SK-N-MC (cell line): ENCODE measurements around the gene MACC1.

Experiments
- DNase-seq: peaks from one replicate; pipeline ENCODE4 v3.0.0-alpha.2; 2011; ENCODE audit warnings: low read depth, low spot score
- H3K27ac ChIP-seq: fragments of 200-600 bp; sonication (generic); 2 replicates; pipeline ENCODE4 v1.5.1; 2016; ENCODE audit warnings: mixed run types
- H3K36me3 ChIP-seq: fragments of 200-600 bp; sonication (generic); 2 replicates; pipeline ENCODE4 v1.6.1; 2017; ENCODE audit warnings: antibody characterized with exemption, low read length, mixed read lengths; ENCODE audit not compliant: insufficient read depth
- H3K4me3 ChIP-seq: fragments of 200-600 bp; sonication (generic); 2 replicates; pipeline ENCODE4 v1.5.1; 2016
- H3K9ac ChIP-seq: fragments of 200-600 bp; sonication (generic); 2 replicates; pipeline ENCODE4 v1.8.0; 2017; ENCODE audit warnings: mixed run types, mixed read lengths; ENCODE audit not compliant: insufficient read length
- H3K9me3 ChIP-seq: fragments of 200-600 bp; sonication (generic); 2 replicates; pipeline ENCODE4 v1.6.1; 2017; ENCODE audit warnings: low read depth, mild to moderate bottlenecking, antibody characterized with exemption, low read length, moderate library complexity, mixed read lengths
- EZH2 ChIP-seq: fragments of 200-600 bp; sonication (generic); IDR thresholded peaks from one replicate; pipeline ENCODE4 v1.6.1; 2017; ENCODE audit warnings: antibody characterized with exemption
- FOXP2 ChIP-seq: optimal IDR thresholded peaks from 2 replicates; pipeline ENCODE3; 2011; ENCODE audit warnings: mild to moderate bottlenecking, moderate library complexity; ENCODE audit not compliant: insufficient read depth; ENCODE audit errors: extremely low read length, control extremely low read depth
- POLR2AphosphoS5 ChIP-seq: IDR thresholded peaks from 2 replicates; pipeline ENCODE4 v1.6.1; 2012; ENCODE audit warnings: mild to moderate bottlenecking, low read depth, low read length, borderline replicate concordance

Gene MACC1

DNA sequence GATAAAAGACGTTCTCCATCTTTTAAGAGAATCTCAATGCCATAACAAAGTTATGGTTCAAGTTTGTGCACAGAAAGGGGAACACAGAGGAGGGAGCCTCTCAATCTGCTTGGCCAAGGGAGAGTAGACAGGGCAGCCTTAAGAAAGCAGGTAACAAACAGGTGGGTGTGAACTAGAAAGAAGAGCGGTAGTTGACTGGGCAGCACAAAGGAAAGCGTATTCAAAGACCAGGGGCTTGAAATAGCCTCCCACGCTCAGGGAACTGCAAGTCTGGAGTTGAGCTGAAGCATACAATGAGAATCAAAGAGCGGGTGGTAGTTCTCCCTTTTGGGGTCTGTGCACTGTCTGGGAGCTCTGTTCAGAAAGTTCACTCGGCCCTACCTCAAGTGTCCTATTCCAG lies 18.9 kb upstream of the MACC1 start:
- H3K4me3 ChIP-seq = no peak overlapping the region
- H3K36me3 ChIP-seq = no peaks in the 10 kb centered on the region
- no peak overlapping the region for H3K9ac ChIP-seq
- H3K27ac ChIP-seq = no peak overlapping the region
- DNase-seq = no peak
- TF ChIP-seq FOXP2 = no peak
- no peak for TF ChIP-seq POLR2AphosphoS5
- no peak for TF ChIP-seq EZH2
- no peaks in the 10 kb centered on the region for H3K9me3 ChIP-seq

DNA sequence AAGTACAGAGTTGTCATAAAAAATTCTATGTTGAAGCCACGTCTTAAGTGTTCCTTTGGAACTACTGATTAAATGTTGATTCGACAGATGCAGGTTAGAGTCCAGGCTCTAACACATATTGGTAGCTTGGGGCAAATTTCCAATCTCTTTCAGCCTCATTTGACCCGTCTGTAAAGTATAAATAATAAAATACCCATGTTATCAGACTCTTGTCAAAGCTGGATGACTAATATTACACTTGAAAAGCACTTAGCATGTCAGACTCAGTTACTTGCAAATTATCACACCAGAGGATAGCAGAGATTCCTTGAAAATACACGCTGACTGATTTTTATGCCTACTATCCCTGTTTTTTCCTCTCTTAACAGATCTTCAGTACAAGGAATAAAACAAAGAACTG lies 18.1 kb upstream of the MACC1 start:
- no peaks in the 10 kb centered on the region for H3K9me3 ChIP-seq
- no peak overlapping the region for H3K4me3 ChIP-seq
- no peak for TF ChIP-seq EZH2
- no peaks in the 10 kb centered on the region for H3K36me3 ChIP-seq
- no peak for DNase-seq
- H3K9ac ChIP-seq = no peak overlapping the region
- no peak overlapping the region for H3K27ac ChIP-seq

DNA sequence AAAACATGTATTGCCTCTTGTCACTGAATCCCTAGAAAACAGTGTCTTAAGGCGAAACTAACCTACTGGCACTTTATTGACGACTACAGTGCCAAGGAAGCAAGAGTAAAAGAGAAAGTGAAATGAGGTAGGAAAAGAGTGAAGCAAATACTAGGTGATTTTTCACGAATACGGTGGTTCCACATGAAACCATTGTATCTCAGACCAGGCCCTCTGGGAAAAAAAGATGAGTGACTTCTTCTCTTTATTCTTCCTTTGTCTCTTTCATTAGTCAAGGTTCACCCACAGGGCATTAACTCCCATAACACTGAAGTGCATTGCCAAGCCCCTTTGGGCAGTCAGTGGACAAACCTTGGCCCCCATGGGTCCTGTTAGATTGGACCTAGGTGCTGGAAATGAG lies 16.2 kb upstream of the MACC1 start:
- H3K4me3 ChIP-seq = no peak overlapping the region
- no peak overlapping the region for H3K27ac ChIP-seq
- DNase-seq = no peak
- H3K36me3 ChIP-seq = no peaks in the 10 kb centered on the region
- no peak for TF ChIP-seq POLR2AphosphoS5
- TF ChIP-seq EZH2 = no peak
- TF ChIP-seq FOXP2 = no peak
- no peak overlapping the region for H3K9ac ChIP-seq
- no peaks in the 10 kb centered on the region for H3K9me3 ChIP-seq

DNA sequence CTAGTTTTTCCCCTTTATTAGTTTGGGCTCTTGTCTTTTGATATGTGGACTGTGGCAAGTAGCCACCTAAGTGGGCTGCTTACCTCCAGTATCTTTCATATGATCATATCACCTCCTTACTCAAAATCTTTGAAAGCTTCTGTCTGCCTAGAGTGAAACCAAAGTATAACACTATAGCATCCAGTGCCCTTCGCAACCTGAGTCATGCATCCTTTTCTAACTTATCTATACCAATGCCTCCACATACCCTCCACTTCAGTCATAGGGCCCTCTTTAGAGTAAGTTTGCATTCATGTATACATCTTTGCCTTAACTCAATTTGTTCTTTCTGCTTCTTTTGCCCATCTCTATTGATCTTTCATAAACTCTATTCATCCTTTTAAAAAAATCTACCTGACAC lies 15.7 kb upstream of the MACC1 start:
- no peak for TF ChIP-seq POLR2AphosphoS5
- no peak for TF ChIP-seq FOXP2
- TF ChIP-seq EZH2 = no peak
- Histone ChIP-seq H3K4me3 (no peak overlapping the region), H3K9ac (no peak overlapping the region), H3K36me3 (no peaks in the 10 kb centered on the region), H3K27ac (no peak overlapping the region), H3K9me3 (no peaks in the 10 kb centered on the region)
- no peak for DNase-seq

DNA sequence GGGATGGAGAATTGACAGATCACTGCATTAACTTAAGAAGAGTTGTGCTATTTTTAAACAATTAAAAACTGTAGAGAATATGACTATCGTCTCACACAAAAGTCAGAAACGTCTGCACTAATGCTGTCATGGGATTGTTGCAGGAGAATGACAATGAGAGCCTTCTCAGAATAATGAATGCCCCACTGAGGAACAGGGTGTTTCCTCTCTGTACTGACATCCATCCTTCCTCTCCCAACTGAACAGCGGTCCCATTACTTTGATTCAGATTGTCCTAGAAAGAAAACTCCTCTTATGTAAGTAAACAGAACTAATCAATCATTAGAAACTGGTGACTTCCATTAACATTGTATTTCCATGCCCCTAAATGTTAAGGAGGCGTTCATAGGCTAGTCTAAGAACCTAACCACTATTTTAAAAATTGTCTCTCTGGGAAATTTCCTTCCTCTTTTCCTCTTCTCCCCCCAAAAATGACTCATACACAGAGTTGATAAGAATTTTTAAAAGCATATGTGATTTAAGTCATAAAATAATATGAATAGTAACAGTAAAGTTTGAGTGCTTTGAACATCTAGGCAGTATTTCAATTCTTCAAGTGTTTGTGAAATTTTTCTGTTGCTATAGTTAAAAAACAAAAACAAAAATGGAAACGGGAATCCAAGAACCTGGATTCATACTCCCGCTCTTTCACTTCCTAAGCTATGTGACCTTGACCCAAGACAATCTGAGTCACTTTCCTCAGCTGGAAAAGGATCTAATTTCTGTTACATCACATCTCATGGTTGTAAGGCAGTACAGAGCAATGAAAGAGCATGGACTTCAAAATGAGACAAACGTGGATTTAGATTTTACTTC lies 12.7 kb upstream of the MACC1 start:
- Histone ChIP-seq H3K4me3 (no peak overlapping the region), H3K9me3 (no peaks in the 10 kb centered on the region), H3K9ac (no peak overlapping the region), H3K36me3 (no peaks in the 10 kb centered on the region), H3K27ac (no peak overlapping the region)
- no peak for TF ChIP-seq FOXP2
- no peak for TF ChIP-seq POLR2AphosphoS5
- no peak for TF ChIP-seq EZH2
- no peak for DNase-seq

DNA sequence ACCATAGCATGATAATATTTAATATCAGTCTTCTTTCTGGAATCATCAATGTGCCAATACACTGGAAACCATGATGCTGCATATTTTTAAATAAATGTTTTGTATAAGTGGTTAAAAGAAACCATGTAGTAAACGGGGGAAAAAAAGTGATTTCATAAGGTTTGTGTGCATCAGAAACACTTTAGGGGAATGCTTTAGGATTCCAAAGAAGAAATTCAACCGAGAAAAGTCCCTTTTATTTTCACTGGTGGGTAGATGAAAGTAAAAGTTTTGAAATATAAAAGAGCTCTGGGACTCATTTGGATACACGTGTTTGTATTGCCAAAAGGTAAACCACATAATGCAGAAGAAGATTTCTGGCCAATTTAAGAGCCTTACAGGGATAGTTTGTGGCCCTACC lies 11.9 kb upstream of the MACC1 start:
- H3K4me3 ChIP-seq = no peak overlapping the region
- no peak for DNase-seq
- H3K27ac ChIP-seq = no peak overlapping the region
- TF ChIP-seq POLR2AphosphoS5 (no peak), FOXP2 (no peak), EZH2 (no peak)
- H3K36me3 ChIP-seq = no peaks in the 10 kb centered on the region
- no peak overlapping the region for H3K9ac ChIP-seq
- no peaks in the 10 kb centered on the region for H3K9me3 ChIP-seq

DNA sequence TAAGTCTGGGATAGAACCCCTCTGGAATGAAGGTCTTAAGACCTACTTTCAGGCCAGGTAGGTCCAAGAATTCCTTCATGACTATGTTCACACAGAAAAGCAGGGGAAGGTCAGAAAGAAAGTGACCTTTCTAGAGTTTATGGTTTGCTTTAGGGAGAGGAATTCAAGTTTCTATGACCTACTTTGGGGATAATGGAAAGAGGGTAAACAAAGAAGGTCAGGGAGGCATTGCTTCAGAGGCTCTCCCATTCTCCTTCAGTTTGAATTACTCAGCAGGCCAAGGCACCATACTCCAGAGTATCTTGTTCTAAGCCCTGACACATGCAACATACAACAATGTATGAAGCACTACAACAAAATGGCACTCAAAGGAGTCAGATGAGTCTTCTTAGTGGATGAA lies 11.5 kb upstream of the MACC1 start:
- Histone ChIP-seq H3K4me3 (no peak overlapping the region), H3K36me3 (no peaks in the 10 kb centered on the region), H3K9me3 (no peaks in the 10 kb centered on the region), H3K9ac (no peak overlapping the region), H3K27ac (no peak overlapping the region)
- no peak for TF ChIP-seq FOXP2
- no peak for TF ChIP-seq POLR2AphosphoS5
- TF ChIP-seq EZH2 = no peak
- DNase-seq = no peak

DNA sequence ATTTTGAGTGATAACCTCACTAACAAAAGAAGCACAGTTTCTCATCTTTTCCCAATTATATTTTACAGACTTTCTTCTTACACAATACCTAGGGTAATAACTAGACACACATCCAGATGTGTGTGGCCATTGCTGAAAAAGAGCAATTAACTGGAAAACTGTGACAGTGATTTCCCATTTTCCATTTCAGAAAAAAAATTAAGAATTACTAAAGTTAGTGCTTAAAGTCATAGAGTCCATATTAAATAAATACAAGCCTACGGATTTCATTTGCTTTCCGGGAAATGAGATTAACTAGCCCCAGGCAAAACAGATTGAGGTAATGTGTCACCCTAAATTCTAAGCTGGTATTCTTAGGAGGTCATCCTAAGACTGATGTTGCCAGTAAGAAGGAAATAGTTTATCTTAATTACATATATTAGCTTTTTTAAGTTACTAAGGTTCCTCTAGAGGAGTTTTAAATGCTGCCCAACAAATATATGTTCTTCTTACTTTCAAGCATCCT lies 10.2 kb upstream of the MACC1 start:
- no peaks in the 10 kb centered on the region for H3K9me3 ChIP-seq
- no peak overlapping the region for H3K9ac ChIP-seq
- peak overlapping the region; percentile 53; the same call in 1 of the 2 replicates for H3K27ac ChIP-seq
- 0 out of 2 replicates have a peak overlapping the region, but pooled peaks have one; percentile 10 for H3K4me3 ChIP-seq
- TF ChIP-seq FOXP2 (no peak), POLR2AphosphoS5 (no peak), EZH2 (no peak)
- H3K36me3 ChIP-seq = no peaks in the 10 kb centered on the region
- DNase-seq = no peak

DNA sequence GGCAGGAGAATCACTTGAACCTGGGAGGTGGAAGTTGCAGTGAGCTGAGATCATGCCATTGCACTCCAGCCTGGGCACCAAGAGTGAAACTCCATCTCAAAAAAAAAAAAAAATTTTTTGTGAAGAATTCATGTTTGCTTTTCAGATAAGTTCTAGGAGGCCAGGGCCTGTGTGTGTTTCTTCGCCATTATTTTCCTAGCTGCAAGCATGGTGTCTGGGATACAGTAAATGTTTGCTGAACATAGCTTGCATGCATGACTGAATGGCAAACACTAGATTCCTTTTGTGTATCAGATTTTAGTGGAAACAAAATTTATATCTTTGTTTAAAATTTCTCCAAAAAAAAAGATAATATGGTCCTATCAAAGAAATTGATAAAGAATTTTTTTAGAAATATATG lies 9.7 kb upstream of the MACC1 start:
- TF ChIP-seq FOXP2 (no peak), POLR2AphosphoS5 (no peak), EZH2 (no peak)
- Histone ChIP-seq H3K27ac (peak overlapping the region; percentile 53; the same call in 1 of the 2 replicates), H3K9me3 (no peaks in the 10 kb centered on the region), H3K4me3 (no peak overlapping the region), H3K9ac (no peak overlapping the region), H3K36me3 (no peaks in the 10 kb centered on the region)
- no peak for DNase-seq
